Activated T-helper 17 cell treated with anti-CD3 and anti-CD28 coated beads, Interleukin-2, amount 50 U/mL, for 72 hours (primary cell): ENCODE data around the gene LRP1. TPM values are rescaled to one million over a fixed set of nuclear protein-coding genes. Genes with fewer than 3 reads are reported as not detected.

Experiments used
- ATAC-seq: fragments of 150-1000 bp; cut with Tn5 transposase; replicated peaks from 2 replicates; pipeline ENCODE4 v1.10.0; 2021; ENCODE audit warnings: mild to moderate bottlenecking, moderate library complexity
- H3K27ac Mint-ChIP-seq: one replicate; pipeline ENCODE4 v1.8.0; 2022; ENCODE audit warnings: mixed read lengths
- H3K27me3 Mint-ChIP-seq: one replicate; pipeline ENCODE4 v1.8.0; 2022; ENCODE audit warnings: mixed read lengths
- H3K36me3 Mint-ChIP-seq: one replicate; pipeline ENCODE4 v1.8.0; 2022; ENCODE audit warnings: low read depth, mild to moderate bottlenecking, mixed read lengths
- H3K4me1 Mint-ChIP-seq: one replicate; pipeline ENCODE4 v1.8.0; 2022; ENCODE audit warnings: mixed read lengths
- H3K4me3 Mint-ChIP-seq: one replicate; pipeline ENCODE4 v1.8.0; 2022; ENCODE audit warnings: mild to moderate bottlenecking, mixed read lengths
- H3K9me3 Mint-ChIP-seq: one replicate; pipeline ENCODE4 v1.8.0; 2022; ENCODE audit warnings: mixed read lengths
- total RNA-seq, 2 donors: library from RNA; stranded (reverse); gene quantifications; one replicate each; pipeline ENCODE4 v1.2.3, GENCODE V29; 2022

The LRP1 gene
- total RNA-seq, 2 donors from 2014 or later = 2.4 to 20.2 TPM

- Mint-ChIP-seq H3K27me3 (no peaks in the 10 kb centered on the region), H3K27ac (no peak within 1 kb of the TSS), H3K4me3 (no peak within 1 kb of the TSS), H3K9me3 (no peaks in the 10 kb centered on the region), H3K4me1 (no peaks in the 10 kb centered on the region), H3K36me3 (no peaks in the 10 kb centered on the region)
- ATAC-seq = no peak
Observed at GRCh38 chr12:57146961-57147944, 19.0 kb downstream of the LRP1 start, which contains the start of gene LRP1-AS. TSS of gene LRP1-AS (minus strand) at chr12:57147619.

- ATAC-seq = no peak
- H3K4me1 Mint-ChIP-seq = no peaks in the 10 kb centered on the region
Observed at GRCh38 chr12:57148469-57149244, 20.4 kb downstream of the LRP1 start.

GRCh38 chr12:57149245-57149900 is 21.1 kb downstream of the LRP1 start:
- Mint-ChIP-seq H3K4me1 (no peaks in the 10 kb centered on the region), H3K27ac (no peak overlapping the region), H3K4me3 (no peak overlapping the region), H3K9me3 (no peaks in the 10 kb centered on the region), H3K36me3 (no peaks in the 10 kb centered on the region), H3K27me3 (no peaks in the 10 kb centered on the region)
- no peak for ATAC-seq

More at GRCh38 chr12:57148469-57149244, 20.4 kb downstream of the LRP1 start:
- H3K4me3 Mint-ChIP-seq = no peak overlapping the region
- H3K27ac Mint-ChIP-seq = no peak overlapping the region
- no peaks in the 10 kb centered on the region for H3K36me3 Mint-ChIP-seq
- no peaks in the 10 kb centered on the region for H3K27me3 Mint-ChIP-seq
- H3K9me3 Mint-ChIP-seq = no peaks in the 10 kb centered on the region

- Mint-ChIP-seq H3K27me3 (no peaks in the 10 kb centered on the region), H3K4me3 (no peak overlapping the region), H3K4me1 (no peaks in the 10 kb centered on the region), H3K27ac (no peak overlapping the region), H3K9me3 (no peaks in the 10 kb centered on the region), H3K36me3 (no peaks in the 10 kb centered on the region)
- ATAC-seq = no peak
Observed at GRCh38 chr12:57150400-57151000, 22.2 kb downstream of the LRP1 start.

- Mint-ChIP-seq H3K27ac (no peak overlapping the region), H3K9me3 (no peaks in the 10 kb centered on the region), H3K4me3 (no peak overlapping the region), H3K27me3 (no peaks in the 10 kb centered on the region), H3K36me3 (no peaks in the 10 kb centered on the region), H3K4me1 (no peaks in the 10 kb centered on the region)
- ATAC-seq = no peak
Observed at GRCh38 chr12:57151741-57152630, 23.7 kb downstream of the LRP1 start.

GRCh38 chr12:57152639-57153038 is 24.4 kb downstream of the LRP1 start:
- Mint-ChIP-seq H3K27me3 (no peaks in the 10 kb centered on the region), H3K9me3 (no peaks in the 10 kb centered on the region), H3K36me3 (no peaks in the 10 kb centered on the region), H3K4me1 (no peaks in the 10 kb centered on the region), H3K4me3 (no peak overlapping the region), H3K27ac (no peak overlapping the region)
- no peak for ATAC-seq

- Mint-ChIP-seq H3K27me3 (no peaks in the 10 kb centered on the region), H3K9me3 (no peaks in the 10 kb centered on the region), H3K4me3 (no peak overlapping the region), H3K27ac (no peak overlapping the region), H3K36me3 (no peaks in the 10 kb centered on the region), H3K4me1 (no peaks in the 10 kb centered on the region)
- no peak for ATAC-seq
Observed at GRCh38 chr12:57153415-57153997, 25.2 kb downstream of the LRP1 start.

GRCh38 chr12:57154076-57154475 is 25.8 kb downstream of the LRP1 start:
- H3K9me3 Mint-ChIP-seq = no peaks in the 10 kb centered on the region
- no peak overlapping the region for H3K4me3 Mint-ChIP-seq
- H3K27me3 Mint-ChIP-seq = no peaks in the 10 kb centered on the region
- no peaks in the 10 kb centered on the region for H3K4me1 Mint-ChIP-seq
- H3K36me3 Mint-ChIP-seq = no peaks in the 10 kb centered on the region
- no peak for ATAC-seq
- H3K27ac Mint-ChIP-seq = no peak overlapping the region

GRCh38 chr12:57154804-57155434 is 26.6 kb downstream of the LRP1 start:
- Mint-ChIP-seq H3K9me3 (no peaks in the 10 kb centered on the region), H3K27ac (no peak overlapping the region), H3K4me3 (no peak overlapping the region), H3K4me1 (no peaks in the 10 kb centered on the region), H3K27me3 (no peaks in the 10 kb centered on the region), H3K36me3 (no peaks in the 10 kb centered on the region)
- ATAC-seq = no peak

GRCh38 chr12:57156701-57157403 is 28.6 kb downstream of the LRP1 start:
- Mint-ChIP-seq H3K4me3 (no peak overlapping the region), H3K9me3 (no peaks in the 10 kb centered on the region), H3K27ac (no peak overlapping the region), H3K36me3 (no peaks in the 10 kb centered on the region), H3K27me3 (no peaks in the 10 kb centered on the region), H3K4me1 (no peaks in the 10 kb centered on the region)
- ATAC-seq = no peak

- H3K4me3 Mint-ChIP-seq = no peak overlapping the region
- no peaks in the 10 kb centered on the region for H3K4me1 Mint-ChIP-seq
- no peaks in the 10 kb centered on the region for H3K36me3 Mint-ChIP-seq
- H3K27me3 Mint-ChIP-seq = no peaks in the 10 kb centered on the region
- H3K9me3 Mint-ChIP-seq = no peaks in the 10 kb centered on the region
- ATAC-seq = no peak
- H3K27ac Mint-ChIP-seq = no peak overlapping the region
Observed at GRCh38 chr12:57157588-57158173, 29.4 kb downstream of the LRP1 start.

- H3K36me3 Mint-ChIP-seq = no peaks in the 10 kb centered on the region
- no peaks in the 10 kb centered on the region for H3K27me3 Mint-ChIP-seq
- no peak overlapping the region for H3K4me3 Mint-ChIP-seq
- no peaks in the 10 kb centered on the region for H3K4me1 Mint-ChIP-seq
- H3K27ac Mint-ChIP-seq = no peak overlapping the region
- ATAC-seq = no peak
- no peaks in the 10 kb centered on the region for H3K9me3 Mint-ChIP-seq
Observed at GRCh38 chr12:57158186-57158585, 29.9 kb downstream of the LRP1 start.
